ENCODE data around the gene DOCK10.
"Not testable (repeated sequence)": the region's sequence is repeated elsewhere in the genome, so short reads cannot be mapped to it uniquely, and the experiment has no call there.

DOCK10 gene

GRCh38 chr2:224918626-224919471 is 123.4 kb downstream of the DOCK10 start:
- DNase-seq (ENCODE audit: low read depth in 2 of 2): no peak

- DNase-seq (ENCODE audit: low read depth in 2 of 2): not testable (repeated sequence)
These were observed 125.0 kb downstream of the DOCK10 start for GRCh38 chr2:224917246-224917645.

GRCh38 chr2:224915136-224915535 is 127.1 kb downstream of the DOCK10 start:
- DNase-seq (ENCODE audit: low read depth in 2 of 2): no peak

- no peak for DNase-seq (ENCODE audit: low read depth in 2 of 2)
These were observed 131.7 kb downstream of the DOCK10 start for GRCh38 chr2:224910574-224910925.

GRCh38 chr2:224909885-224910573 is 132.2 kb downstream of the DOCK10 start:
- no peak for DNase-seq (ENCODE audit: low read depth in 2 of 2)

GRCh38 chr2:224908818-224909217 is 133.4 kb downstream of the DOCK10 start:
- DNase-seq (ENCODE audit: low read depth in 2 of 2): no peak

GRCh38 chr2:224904381-224904780 is 137.9 kb downstream of the DOCK10 start:
- no peak for DNase-seq (ENCODE audit: low read depth in 2 of 2)

- no peak for DNase-seq (ENCODE audit: low read depth in 2 of 2)
These were observed 138.6 kb downstream of the DOCK10 start for GRCh38 chr2:224903621-224904020.

GRCh38 chr2:224901121-224901676 is 141.1 kb downstream of the DOCK10 start:
- DNase-seq (ENCODE audit: low read depth in 2 of 2): no peak

- no peak for DNase-seq (ENCODE audit: low read depth in 2 of 2)
These were observed 146.9 kb downstream of the DOCK10 start for GRCh38 chr2:224895377-224895776.

GRCh38 chr2:224894356-224894755 is 147.9 kb downstream of the DOCK10 start:
- DNase-seq (ENCODE audit: low read depth in 2 of 2): no peak

- DNase-seq (ENCODE audit: low read depth in 2 of 2): no peak
These were observed 148.4 kb downstream of the DOCK10 start for GRCh38 chr2:224893848-224894247.

- DNase-seq (ENCODE audit: low read depth in 2 of 2): no peak
These were observed 149.6 kb downstream of the DOCK10 start for GRCh38 chr2:224892574-224893204.

GRCh38 chr2:224890372-224890771 is 151.9 kb downstream of the DOCK10 start:
- DNase-seq (ENCODE audit: low read depth in 2 of 2): no peak

- DNase-seq (ENCODE audit: low read depth in 2 of 2): no peak
These were observed 155.1 kb downstream of the DOCK10 start for GRCh38 chr2:224887141-224887540.

- DNase-seq (ENCODE audit: low read depth in 2 of 2): no peak
These were observed 156.3 kb downstream of the DOCK10 start for GRCh38 chr2:224885836-224886547.

GRCh38 chr2:224885291-224885690 is 157.0 kb downstream of the DOCK10 start:
- DNase-seq (ENCODE audit: low read depth in 2 of 2): no peak

GRCh38 chr2:224884188-224884587 is 158.1 kb downstream of the DOCK10 start:
- no peak for DNase-seq (ENCODE audit: low read depth in 2 of 2)

GRCh38 chr2:224883700-224884099 is 158.6 kb downstream of the DOCK10 start:
- no peak for DNase-seq (ENCODE audit: low read depth in 2 of 2)

GRCh38 chr2:224883172-224883516 is 159.1 kb downstream of the DOCK10 start:
- DNase-seq (ENCODE audit: low read depth in 2 of 2): no peak

GRCh38 chr2:224882291-224883171 is 159.7 kb downstream of the DOCK10 start:
- no peak for DNase-seq (ENCODE audit: low read depth in 2 of 2)

Data from stimulated activated CD8-positive, alpha-beta memory T cell treated with anti-CD3 and anti-CD28 coated beads, Interleukin-7, amount 100 ng/mL, for 1 hour (primary cell).